Measurements from ENCODE around the gene HBZ. TPM values are rescaled to one million over a fixed set of nuclear protein-coding genes. Genes with fewer than 3 reads are reported as not detected.
"Not testable (repeated sequence)": the region's sequence is repeated elsewhere in the genome, so short reads cannot be mapped to it uniquely, and the experiment has no call there.

The HBZ gene
- total RNA-seq, 2 experiments from 2014 or later, result not detected

DNA sequence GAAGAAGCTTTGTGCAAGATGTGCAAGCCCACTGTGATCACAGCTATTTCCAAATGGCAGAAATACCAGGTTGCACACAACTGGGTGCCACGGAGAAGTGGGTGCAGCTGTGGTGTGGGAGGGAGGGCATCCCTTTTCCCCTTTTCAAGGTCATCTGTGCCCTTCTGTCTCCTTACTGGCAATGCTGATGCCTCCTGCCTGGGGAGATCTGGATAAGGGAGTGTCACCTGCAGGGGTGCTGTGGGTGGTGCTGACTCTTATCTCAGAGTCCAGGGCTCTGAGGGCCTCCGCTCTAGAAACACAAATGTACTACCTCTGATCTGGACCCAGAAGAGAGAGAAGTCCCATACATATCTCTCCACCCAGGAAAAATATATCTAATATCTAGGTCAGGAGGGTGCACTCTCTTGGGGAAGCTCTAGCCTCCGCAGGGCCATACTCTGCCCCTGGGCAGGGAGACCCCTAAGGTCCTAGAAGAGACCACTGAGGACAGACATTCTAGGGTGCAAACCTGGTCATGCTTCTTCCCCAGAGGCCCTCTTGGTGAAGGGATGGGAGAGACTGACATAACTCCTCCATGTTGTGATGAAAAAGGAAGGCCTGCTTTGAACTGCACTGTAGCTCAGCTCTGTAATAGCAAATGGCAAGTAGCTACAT, 32.5 kb upstream of the HBZ start:
- H3K4me3 ChIP-seq (ENCODE audit: low read depth, low read length, poor library complexity, severe bottlenecking), result no peak overlapping the region
- no peak overlapping the region for H2AFZ ChIP-seq (ENCODE audit: low read length)
- H3K4me2 ChIP-seq (ENCODE audit: low read length), result no peak overlapping the region
- POLR2A ChIA-PET, result no interaction called here
- H3K4me1 ChIP-seq (ENCODE audit: insufficient read depth, low read length, poor library complexity, severe bottlenecking), result no peaks in the 10 kb centered on the region
- peaks cover 41% of the 10 kb centered on the region for H3K36me3 ChIP-seq (ENCODE audit: insufficient read depth, low read length)
- no peaks in the 10 kb centered on the region for H3K79me2 ChIP-seq (ENCODE audit: insufficient read depth, low read depth, low read length)
- CTCF ChIA-PET (ENCODE audit: unreplicated experiment), result no interaction called here
- TF ChIP-seq, protein P1, sequence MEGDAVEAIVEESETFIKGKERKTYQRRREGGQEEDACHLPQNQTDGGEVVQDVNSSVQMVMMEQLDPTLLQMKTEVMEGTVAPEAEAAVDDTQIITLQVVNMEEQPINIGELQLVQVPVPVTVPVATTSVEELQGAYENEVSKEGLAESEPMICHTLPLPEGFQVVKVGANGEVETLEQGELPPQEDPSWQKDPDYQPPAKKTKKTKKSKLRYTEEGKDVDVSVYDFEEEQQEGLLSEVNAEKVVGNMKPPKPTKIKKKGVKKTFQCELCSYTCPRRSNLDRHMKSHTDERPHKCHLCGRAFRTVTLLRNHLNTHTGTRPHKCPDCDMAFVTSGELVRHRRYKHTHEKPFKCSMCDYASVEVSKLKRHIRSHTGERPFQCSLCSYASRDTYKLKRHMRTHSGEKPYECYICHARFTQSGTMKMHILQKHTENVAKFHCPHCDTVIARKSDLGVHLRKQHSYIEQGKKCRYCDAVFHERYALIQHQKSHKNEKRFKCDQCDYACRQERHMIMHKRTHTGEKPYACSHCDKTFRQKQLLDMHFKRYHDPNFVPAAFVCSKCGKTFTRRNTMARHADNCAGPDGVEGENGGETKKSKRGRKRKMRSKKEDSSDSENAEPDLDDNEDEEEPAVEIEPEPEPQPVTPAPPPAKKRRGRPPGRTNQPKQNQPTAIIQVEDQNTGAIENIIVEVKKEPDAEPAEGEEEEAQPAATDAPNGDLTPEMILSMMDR (conservative IDR thresholded peaks at IDR 0.05; ENCODE audit: low read length), result no peak
- no peak for TF ChIP-seq EZH2phosphoT487 (IDR thresholded peaks at IDR 0.05; ENCODE audit: borderline replicate concordance, low read depth, low read length)
- H4K20me1 ChIP-seq (ENCODE audit: insufficient read depth, low read length), result no peaks in the 10 kb centered on the region; the same call in 1 of the 2 replicates
- H3K9me3 ChIP-seq (ENCODE audit: low read length), result no peaks in the 10 kb centered on the region
- no peaks in the 10 kb centered on the region for H3K9me2 ChIP-seq (ENCODE audit: insufficient read depth, low read length)
- no peak overlapping the region for H3K27ac ChIP-seq (ENCODE audit: low read depth, low read length, poor library complexity, severe bottlenecking)
- no TSS peak for BruUV-seq (replicated peaks)
- no peak for DNase-seq (ENCODE audit: low spot score)
- intact Hi-C loops (cut with micrococcal nuclease; ENCODE audit: unreplicated experiment), result no loop called here

GRCh38 chr16:120756-121155, 31.7 kb upstream of the HBZ start:
- Histone ChIP-seq H3K36me3 (ENCODE audit: insufficient read depth, low read length) (peaks cover 36% of the 10 kb centered on the region), H3K9me3 (ENCODE audit: low read length) (no peaks in the 10 kb centered on the region), H3K27ac (ENCODE audit: low read depth, low read length, poor library complexity, severe bottlenecking) (no peak overlapping the region), H3K4me3 (ENCODE audit: low read depth, low read length, poor library complexity, severe bottlenecking) (no peak overlapping the region), H2AFZ (ENCODE audit: low read length) (no peak overlapping the region), H3K79me2 (ENCODE audit: insufficient read depth, low read depth, low read length) (no peaks in the 10 kb centered on the region), H3K4me1 (ENCODE audit: insufficient read depth, low read length, poor library complexity, severe bottlenecking) (no peaks in the 10 kb centered on the region), H3K4me2 (ENCODE audit: low read length) (no peak overlapping the region), H4K20me1 (ENCODE audit: insufficient read depth, low read length) (no peaks in the 10 kb centered on the region; the same call in 1 of the 2 replicates), H3K9me2 (ENCODE audit: insufficient read depth, low read length) (no peaks in the 10 kb centered on the region)
- CTCF ChIA-PET (ENCODE audit: unreplicated experiment), result no interaction called here
- BruUV-seq (replicated peaks), result no TSS peak
- intact Hi-C loops (cut with micrococcal nuclease; ENCODE audit: unreplicated experiment), result no loop called here
- TF ChIP-seq, protein P1 (conservative IDR thresholded peaks at IDR 0.05; ENCODE audit: low read length), result no peak
- TF ChIP-seq EZH2phosphoT487 (IDR thresholded peaks at IDR 0.05; ENCODE audit: borderline replicate concordance, low read depth, low read length), result no peak
- POLR2A ChIA-PET, result no interaction called here
- no peak for DNase-seq (ENCODE audit: low spot score)

GRCh38 chr16:122361-122760, 30.1 kb upstream of the HBZ start:
- DNase-seq (ENCODE audit: low spot score), result no peak
- POLR2A ChIA-PET, result no interaction called here
- Histone ChIP-seq H3K79me2 (ENCODE audit: insufficient read depth, low read depth, low read length) (no peaks in the 10 kb centered on the region), H3K4me1 (ENCODE audit: insufficient read depth, low read length, poor library complexity, severe bottlenecking) (no peaks in the 10 kb centered on the region), H3K9me3 (ENCODE audit: low read length) (no peaks in the 10 kb centered on the region), H3K36me3 (ENCODE audit: insufficient read depth, low read length) (peaks cover 20% of the 10 kb centered on the region), H4K20me1 (ENCODE audit: insufficient read depth, low read length) (no peaks in the 10 kb centered on the region; the same call in 1 of the 2 replicates), H3K4me3 (ENCODE audit: low read depth, low read length, poor library complexity, severe bottlenecking) (no peak overlapping the region), H3K4me2 (ENCODE audit: low read length) (no peak overlapping the region), H2AFZ (ENCODE audit: low read length) (no peak overlapping the region), H3K27ac (ENCODE audit: low read depth, low read length, poor library complexity, severe bottlenecking) (no peak overlapping the region), H3K9me2 (ENCODE audit: insufficient read depth, low read length) (no peaks in the 10 kb centered on the region)
- CTCF ChIA-PET (ENCODE audit: unreplicated experiment), result no interaction called here
- BruUV-seq (replicated peaks), result no TSS peak
- intact Hi-C loops (cut with micrococcal nuclease; ENCODE audit: unreplicated experiment), result no loop called here
- no peak for TF ChIP-seq EZH2phosphoT487 (IDR thresholded peaks at IDR 0.05; ENCODE audit: borderline replicate concordance, low read depth, low read length)
- TF ChIP-seq, protein P1 (conservative IDR thresholded peaks at IDR 0.05; ENCODE audit: low read length), result no peak

- H3K79me2 ChIP-seq (ENCODE audit: insufficient read depth, low read depth, low read length); BruUV-seq (replicated peaks); DNase-seq (ENCODE audit: low spot score): not testable (repeated sequence)
Measured at GRCh38 chr16:123558-124350, 28.7 kb upstream of the HBZ start.

More at GRCh38 chr16:123558-124350, 28.7 kb upstream of the HBZ start:
- H3K4me2 ChIP-seq (ENCODE audit: low read length); POLR2A ChIA-PET; H3K27ac ChIP-seq (ENCODE audit: low read depth, low read length, poor library complexity, severe bottlenecking); H4K20me1 ChIP-seq (ENCODE audit: insufficient read depth, low read length); H3K36me3 ChIP-seq (ENCODE audit: insufficient read depth, low read length); H3K9me3 ChIP-seq (ENCODE audit: low read length); intact Hi-C loops (cut with micrococcal nuclease; ENCODE audit: unreplicated experiment); H3K4me3 ChIP-seq (ENCODE audit: low read depth, low read length, poor library complexity, severe bottlenecking); H2AFZ ChIP-seq (ENCODE audit: low read length); CTCF ChIA-PET (ENCODE audit: unreplicated experiment); H3K4me1 ChIP-seq (ENCODE audit: insufficient read depth, low read length, poor library complexity, severe bottlenecking); H3K9me2 ChIP-seq (ENCODE audit: insufficient read depth, low read length): not testable (repeated sequence)

Data from OCI-LY7 (cell line).